ENCODE measurements around the gene NFATC1.

DNA sequence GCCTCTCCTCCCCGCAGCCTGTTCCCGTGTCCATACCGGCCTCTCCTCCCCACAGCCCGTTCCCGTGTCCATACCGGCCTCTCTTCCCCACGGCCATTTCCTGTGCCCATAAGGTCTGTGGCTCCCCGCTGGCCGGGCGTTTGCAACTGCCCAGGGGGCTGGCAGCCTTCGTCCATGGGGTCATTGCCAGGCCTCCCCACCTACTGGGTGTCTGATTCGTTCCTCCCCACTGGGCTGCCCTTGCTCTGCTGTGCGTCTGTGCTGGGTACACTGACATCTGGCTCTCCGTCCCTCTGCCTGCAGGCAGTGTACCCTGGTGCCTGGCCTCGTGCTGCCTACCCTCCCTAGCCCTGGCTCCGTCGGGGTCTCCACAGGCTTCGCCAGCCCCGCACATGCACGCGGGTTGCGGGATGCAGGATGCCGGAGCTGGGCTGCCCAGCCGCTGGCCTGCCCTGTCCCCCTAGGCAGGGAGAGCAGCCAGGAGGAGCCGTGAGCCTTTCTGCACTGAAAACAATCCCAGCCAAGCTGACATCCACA lies 67.8 kb downstream of the NFATC1 start:
- TF ChIP-seq, protein P1, sequence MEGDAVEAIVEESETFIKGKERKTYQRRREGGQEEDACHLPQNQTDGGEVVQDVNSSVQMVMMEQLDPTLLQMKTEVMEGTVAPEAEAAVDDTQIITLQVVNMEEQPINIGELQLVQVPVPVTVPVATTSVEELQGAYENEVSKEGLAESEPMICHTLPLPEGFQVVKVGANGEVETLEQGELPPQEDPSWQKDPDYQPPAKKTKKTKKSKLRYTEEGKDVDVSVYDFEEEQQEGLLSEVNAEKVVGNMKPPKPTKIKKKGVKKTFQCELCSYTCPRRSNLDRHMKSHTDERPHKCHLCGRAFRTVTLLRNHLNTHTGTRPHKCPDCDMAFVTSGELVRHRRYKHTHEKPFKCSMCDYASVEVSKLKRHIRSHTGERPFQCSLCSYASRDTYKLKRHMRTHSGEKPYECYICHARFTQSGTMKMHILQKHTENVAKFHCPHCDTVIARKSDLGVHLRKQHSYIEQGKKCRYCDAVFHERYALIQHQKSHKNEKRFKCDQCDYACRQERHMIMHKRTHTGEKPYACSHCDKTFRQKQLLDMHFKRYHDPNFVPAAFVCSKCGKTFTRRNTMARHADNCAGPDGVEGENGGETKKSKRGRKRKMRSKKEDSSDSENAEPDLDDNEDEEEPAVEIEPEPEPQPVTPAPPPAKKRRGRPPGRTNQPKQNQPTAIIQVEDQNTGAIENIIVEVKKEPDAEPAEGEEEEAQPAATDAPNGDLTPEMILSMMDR (IDR thresholded peaks at IDR 0.05) = no peak
- no peak for TF ChIP-seq POLR2A (IDR thresholded peaks at IDR 0.05)

Data from esophagus squamous epithelium (tissue), 4 donors.